GM19438 (cell line): ENCODE measurements around the gene ELOVL7.
A peak's percentile ranks its signal among the peaks of the same experiment; 100 is the strongest.
"Not testable (repeated sequence)": the region's sequence is repeated elsewhere in the genome, so short reads cannot be mapped to it uniquely, and the experiment has no call there.

Source experiments
- ATAC-seq: cut with Tn5 transposase; IDR thresholded peaks from one replicate; pipeline ENCODE4 v1.9.1; 2021; ENCODE audit warnings: low read depth; ENCODE audit not compliant: unreplicated experiment

ELOVL7 gene

GRCh38 chr5:60843936-60844905, at the start of gene ELOVL7:
ELOVL7 (minus strand) TSS chr5:60844269; CDS start chr5:60787397, 56,872 bp downstream.
- ATAC-seq = peak; percentile 96

GRCh38 chr5:60893521-60893920, 49.5 kb upstream of the ELOVL7 start:
- ATAC-seq = no peak

GRCh38 chr5:60891667-60892066, 47.6 kb upstream of the ELOVL7 start:
- no peak for ATAC-seq

GRCh38 chr5:60888359-60889061, 44.4 kb upstream of the ELOVL7 start:
- no peak for ATAC-seq

- ATAC-seq = no peak
Measured at GRCh38 chr5:60887746-60888145, 43.7 kb upstream of the ELOVL7 start.

GRCh38 chr5:60887096-60887495, 43.0 kb upstream of the ELOVL7 start:
- ATAC-seq = no peak

GRCh38 chr5:60886158-60886557, 42.1 kb upstream of the ELOVL7 start:
- no peak for ATAC-seq

GRCh38 chr5:60883229-60883628, 39.2 kb upstream of the ELOVL7 start:
- no peak for ATAC-seq

- ATAC-seq = no peak
Measured at GRCh38 chr5:60872892-60873291, 28.8 kb upstream of the ELOVL7 start.

- ATAC-seq = no peak
Measured at GRCh38 chr5:60870857-60871256, 26.8 kb upstream of the ELOVL7 start.

GRCh38 chr5:60860572-60860971, 16.5 kb upstream of the ELOVL7 start:
- ATAC-seq = not testable (repeated sequence)

GRCh38 chr5:60856066-60856465, 12.0 kb upstream of the ELOVL7 start:
- no peak for ATAC-seq

- no peak for ATAC-seq
Measured at GRCh38 chr5:60852940-60853339, 8.9 kb upstream of the ELOVL7 start.

- ATAC-seq = no peak
Measured at GRCh38 chr5:60852317-60852716, 8.2 kb upstream of the ELOVL7 start.

GRCh38 chr5:60851626-60852025, 7.6 kb upstream of the ELOVL7 start:
- no peak for ATAC-seq

GRCh38 chr5:60846298-60846697, 2.2 kb upstream of the ELOVL7 start:
- no peak for ATAC-seq

GRCh38 chr5:60843386-60843935, 608 bp downstream of the ELOVL7 start:
- ATAC-seq = peak; percentile 31

- no peak for ATAC-seq
Measured at GRCh38 chr5:60842871-60843385, 1.1 kb downstream of the ELOVL7 start.

GRCh38 chr5:60841361-60841760, 2.7 kb downstream of the ELOVL7 start:
- no peak for ATAC-seq

GRCh38 chr5:60836131-60836530, 7.9 kb downstream of the ELOVL7 start:
- no peak for ATAC-seq

GRCh38 chr5:60835554-60835953, 8.5 kb downstream of the ELOVL7 start:
- ATAC-seq = no peak
